WERI-Rb-1 (cell line): ENCODE measurements around the gene NUP93.
"Not testable (repeated sequence)": the region's sequence is repeated elsewhere in the genome, so short reads cannot be mapped to it uniquely, and the experiment has no call there.

Experiments used
- DNase-seq: peaks from one replicate; pipeline ENCODE4 v3.0.0-alpha.2; 2020
- H3K27ac ChIP-seq: fragments of 250-450 bp; sonication (Bioruptor Pico); 2 replicates; pipeline ENCODE4 v1.5.1; 2020; ENCODE audit warnings: mild to moderate bottlenecking, moderate library complexity
- H3K27me3 ChIP-seq: fragments of 250-450 bp; sonication (Bioruptor Pico); 2 replicates; pipeline ENCODE4 v1.5.1; 2021; ENCODE audit warnings: mild to moderate bottlenecking, low read depth, moderate library complexity; ENCODE audit not compliant: insufficient read depth, severe bottlenecking
- H3K36me3 ChIP-seq: fragments of 250-450 bp; sonication (Bioruptor Pico); 2 replicates; pipeline ENCODE4 v1.5.1; 2020; ENCODE audit warnings: mild to moderate bottlenecking, moderate library complexity
- H3K4me3 ChIP-seq: 2 replicates; pipeline ENCODE4 v1.5.1; 2011; ENCODE audit warnings: low read depth, mild to moderate bottlenecking, control low read depth, low read length
- H3K9me3 ChIP-seq: fragments of 250-450 bp; sonication (Bioruptor Pico); 2 replicates; pipeline ENCODE4 v1.5.1; 2021; ENCODE audit warnings: mild to moderate bottlenecking, moderate library complexity; ENCODE audit not compliant: severe bottlenecking
- TF ChIP-seq, protein P1 (sequence below): IDR thresholded peaks from 2 replicates; pipeline ENCODE4 v1.5.1; 2011; ENCODE audit warnings: low read depth, mild to moderate bottlenecking, control low read depth, inconsistent platforms, low read length

NUP93 gene

DNA sequence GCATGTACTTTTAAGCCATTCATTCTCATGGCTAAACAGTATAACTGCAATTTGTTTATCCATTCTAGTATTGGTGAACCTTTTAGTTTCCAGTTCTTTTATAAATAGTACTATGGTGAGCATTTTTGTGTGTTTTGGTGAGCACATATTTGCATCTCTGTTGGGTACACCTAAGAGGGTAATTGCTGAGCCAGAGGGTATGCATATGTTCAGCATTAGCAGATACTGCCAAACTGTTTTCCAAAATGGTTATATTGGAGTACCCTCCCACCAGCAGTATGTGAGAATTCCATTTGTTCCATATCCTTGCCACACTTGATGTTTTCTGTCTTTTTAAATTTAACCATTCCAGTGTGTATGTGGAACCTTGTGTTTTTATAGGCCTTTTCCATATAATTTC lies 81.0 kb downstream of the NUP93 start:
- TF ChIP-seq, protein P1, sequence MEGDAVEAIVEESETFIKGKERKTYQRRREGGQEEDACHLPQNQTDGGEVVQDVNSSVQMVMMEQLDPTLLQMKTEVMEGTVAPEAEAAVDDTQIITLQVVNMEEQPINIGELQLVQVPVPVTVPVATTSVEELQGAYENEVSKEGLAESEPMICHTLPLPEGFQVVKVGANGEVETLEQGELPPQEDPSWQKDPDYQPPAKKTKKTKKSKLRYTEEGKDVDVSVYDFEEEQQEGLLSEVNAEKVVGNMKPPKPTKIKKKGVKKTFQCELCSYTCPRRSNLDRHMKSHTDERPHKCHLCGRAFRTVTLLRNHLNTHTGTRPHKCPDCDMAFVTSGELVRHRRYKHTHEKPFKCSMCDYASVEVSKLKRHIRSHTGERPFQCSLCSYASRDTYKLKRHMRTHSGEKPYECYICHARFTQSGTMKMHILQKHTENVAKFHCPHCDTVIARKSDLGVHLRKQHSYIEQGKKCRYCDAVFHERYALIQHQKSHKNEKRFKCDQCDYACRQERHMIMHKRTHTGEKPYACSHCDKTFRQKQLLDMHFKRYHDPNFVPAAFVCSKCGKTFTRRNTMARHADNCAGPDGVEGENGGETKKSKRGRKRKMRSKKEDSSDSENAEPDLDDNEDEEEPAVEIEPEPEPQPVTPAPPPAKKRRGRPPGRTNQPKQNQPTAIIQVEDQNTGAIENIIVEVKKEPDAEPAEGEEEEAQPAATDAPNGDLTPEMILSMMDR = no peak
- no peaks in the 10 kb centered on the region for H3K9me3 ChIP-seq
- no peak overlapping the region for H3K27ac ChIP-seq
- DNase-seq = no peak
- no peak overlapping the region for H3K4me3 ChIP-seq
- H3K27me3 ChIP-seq = no peaks in the 10 kb centered on the region
- H3K36me3 ChIP-seq = peaks cover 16% of the 10 kb centered on the region

DNA sequence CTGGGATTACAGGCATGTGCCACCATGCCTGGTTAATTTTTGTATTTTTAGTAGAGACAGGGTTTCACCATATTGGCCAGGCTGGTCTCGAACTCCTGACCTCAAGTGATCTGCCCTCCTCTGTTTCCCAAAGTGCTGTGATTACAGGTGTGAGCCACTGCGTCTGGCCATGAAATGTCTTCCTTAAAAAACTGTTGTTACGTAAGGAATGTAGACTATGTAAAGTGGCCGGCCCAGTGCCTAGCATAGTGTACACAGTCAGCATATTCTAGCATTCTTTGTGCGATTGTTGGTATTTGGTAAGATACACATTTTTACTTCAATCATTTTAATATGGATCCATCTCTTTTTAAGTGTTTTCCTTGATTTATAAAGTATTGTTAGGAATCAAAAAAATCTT lies 81.7 kb downstream of the NUP93 start:
- H3K4me3 ChIP-seq, DNase-seq, H3K27ac ChIP-seq, H3K27me3 ChIP-seq, H3K36me3 ChIP-seq, H3K9me3 ChIP-seq: not testable (repeated sequence)

DNA sequence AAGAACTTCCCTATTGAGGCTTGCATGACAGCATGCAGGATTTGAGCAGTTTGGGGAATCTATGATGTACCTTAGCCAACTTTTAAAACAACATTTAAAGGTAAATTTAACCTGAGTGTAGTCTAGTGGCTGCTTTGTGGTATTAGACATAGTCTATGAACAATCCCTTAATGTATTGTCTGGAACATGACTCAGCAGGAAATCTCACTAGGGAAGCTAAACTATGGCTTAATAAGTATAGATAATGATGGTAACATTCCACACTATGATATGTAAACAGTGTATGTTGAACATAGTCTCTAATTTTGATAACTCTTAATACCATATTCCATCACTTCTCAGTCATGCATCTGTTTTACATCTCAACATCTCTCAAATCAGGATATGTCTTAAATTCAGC lies 83.0 kb downstream of the NUP93 start:
- Histone ChIP-seq H3K27me3 (no peaks in the 10 kb centered on the region), H3K9me3 (no peaks in the 10 kb centered on the region), H3K27ac (no peak overlapping the region), H3K4me3 (no peak overlapping the region), H3K36me3 (peaks cover 4% of the 10 kb centered on the region)
- DNase-seq = no peak
- TF ChIP-seq, protein P1 = no peak

DNA sequence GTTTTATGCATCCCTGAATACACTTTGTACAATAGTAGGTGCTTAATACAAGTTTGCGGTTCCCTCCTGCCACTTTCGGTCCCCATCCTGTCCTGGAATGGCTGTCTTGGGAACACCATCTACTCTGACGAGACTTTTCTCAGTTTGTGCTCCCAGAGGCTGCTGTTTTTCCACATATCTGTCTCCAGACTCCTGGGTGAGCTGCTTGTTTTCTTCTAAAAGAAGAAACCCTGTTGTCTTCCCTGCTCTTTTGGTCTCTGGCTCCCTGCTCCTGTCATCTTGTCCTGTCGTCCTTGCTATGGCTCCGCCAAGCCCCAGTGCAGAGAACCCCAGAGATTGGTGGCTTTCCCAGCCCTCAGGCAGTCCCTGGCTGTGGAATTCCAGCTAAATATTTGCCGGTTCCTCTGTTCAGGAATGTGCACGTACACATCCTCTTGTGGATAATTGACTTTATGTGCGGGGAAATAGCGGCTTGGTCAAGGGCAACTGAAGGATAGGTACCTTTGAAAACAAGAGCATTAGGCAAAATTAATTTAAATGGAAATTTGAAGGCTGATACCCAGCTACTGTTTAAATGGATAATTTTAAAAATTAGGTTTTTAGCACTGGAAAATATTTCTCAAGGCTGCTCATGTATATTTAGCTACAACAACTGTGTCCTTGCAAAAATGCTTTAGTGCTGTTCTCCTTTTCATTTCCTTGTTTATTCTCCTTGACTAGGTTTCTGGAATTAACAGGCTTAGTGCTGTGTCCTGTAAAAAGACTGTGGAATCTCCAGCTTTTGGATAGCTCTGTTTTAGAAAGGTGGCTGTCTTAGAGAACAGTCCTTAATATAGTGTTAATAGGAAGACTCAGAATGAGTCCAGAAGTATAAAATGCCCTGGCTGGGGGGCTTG lies 84.9 kb downstream of the NUP93 start:
- Histone ChIP-seq H3K27me3 (no peaks in the 10 kb centered on the region), H3K4me3 (no peak overlapping the region), H3K36me3 (peaks cover 15% of the 10 kb centered on the region), H3K27ac (no peak overlapping the region), H3K9me3 (no peaks in the 10 kb centered on the region)
- no peak for DNase-seq
- TF ChIP-seq, protein P1 = no peak

DNA sequence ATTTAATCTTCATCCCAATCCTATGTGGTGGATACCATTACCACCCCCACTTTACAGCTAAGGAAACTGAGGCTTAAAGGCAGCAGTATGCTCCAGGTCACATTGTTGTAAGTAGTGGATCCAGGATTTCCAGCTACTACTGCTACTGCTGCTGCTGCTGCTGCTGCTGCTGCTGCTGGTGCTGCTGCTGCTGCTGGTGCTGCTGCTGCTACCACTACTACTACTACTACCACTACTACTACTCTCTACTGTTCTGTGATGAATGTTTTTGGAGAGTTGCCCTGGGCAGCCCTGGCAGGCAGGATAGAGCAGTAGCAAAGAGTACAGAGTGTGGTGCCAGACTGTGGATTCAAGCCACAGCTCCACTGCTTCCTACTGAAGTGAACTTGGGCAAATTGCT lies 85.8 kb downstream of the NUP93 start:
- Histone ChIP-seq H3K36me3 (peaks cover 17% of the 10 kb centered on the region), H3K27me3 (no peaks in the 10 kb centered on the region), H3K9me3 (no peaks in the 10 kb centered on the region), H3K4me3 (no peak overlapping the region), H3K27ac (no peak overlapping the region)
- DNase-seq = no peak
- TF ChIP-seq, protein P1 = no peak

DNA sequence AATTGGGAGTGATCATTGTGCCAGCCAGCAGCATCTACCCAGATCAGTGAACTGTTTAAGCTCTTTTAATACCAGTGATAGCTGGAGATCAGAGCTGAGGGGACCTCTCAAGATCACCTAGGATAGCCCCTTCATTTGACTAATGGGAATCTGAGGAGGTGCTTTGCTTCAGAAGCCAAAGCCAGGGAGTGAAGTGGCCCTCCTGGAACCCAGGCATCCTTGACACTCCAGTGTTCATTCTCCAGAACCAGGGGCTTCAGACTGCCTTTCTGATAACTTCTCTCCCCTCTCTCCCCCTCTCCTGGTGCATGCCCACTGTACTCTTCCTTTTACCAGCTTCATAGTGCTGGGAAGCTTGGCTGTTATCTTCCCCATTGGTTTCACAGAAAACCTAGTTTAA lies 87.1 kb downstream of the NUP93 start:
- TF ChIP-seq, protein P1 = no peak
- Histone ChIP-seq H3K27ac (no peak overlapping the region), H3K36me3 (peaks cover 27% of the 10 kb centered on the region), H3K9me3 (no peaks in the 10 kb centered on the region), H3K4me3 (no peak overlapping the region), H3K27me3 (no peaks in the 10 kb centered on the region)
- no peak for DNase-seq
